Right forelimb (tissue), 1 donor: Measurements from ENCODE around the gene DEFB123.

Experiments used
- DNase-seq: peaks from one replicate; pipeline ENCODE4 v3.0.0-alpha.2; 2018

Gene DEFB123

DNA sequence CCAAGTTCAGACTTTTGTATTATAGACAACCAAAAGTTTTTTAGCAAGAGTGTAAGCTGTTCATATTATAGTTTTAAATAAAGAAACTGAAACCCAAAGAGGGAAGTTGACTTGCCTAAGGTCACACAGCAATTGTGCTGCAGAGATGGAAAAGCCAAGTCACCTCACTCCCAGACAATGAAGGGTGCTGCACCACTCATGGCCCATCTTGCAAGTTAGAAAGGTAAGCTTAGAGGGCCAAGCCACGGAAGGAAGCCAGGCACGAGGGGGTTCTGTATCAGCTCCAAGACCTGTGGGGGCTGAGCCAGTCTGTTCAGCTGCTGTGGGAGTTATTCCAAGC lies 33.6 kb downstream of the DEFB123 start:
- no peak for DNase-seq

DNA sequence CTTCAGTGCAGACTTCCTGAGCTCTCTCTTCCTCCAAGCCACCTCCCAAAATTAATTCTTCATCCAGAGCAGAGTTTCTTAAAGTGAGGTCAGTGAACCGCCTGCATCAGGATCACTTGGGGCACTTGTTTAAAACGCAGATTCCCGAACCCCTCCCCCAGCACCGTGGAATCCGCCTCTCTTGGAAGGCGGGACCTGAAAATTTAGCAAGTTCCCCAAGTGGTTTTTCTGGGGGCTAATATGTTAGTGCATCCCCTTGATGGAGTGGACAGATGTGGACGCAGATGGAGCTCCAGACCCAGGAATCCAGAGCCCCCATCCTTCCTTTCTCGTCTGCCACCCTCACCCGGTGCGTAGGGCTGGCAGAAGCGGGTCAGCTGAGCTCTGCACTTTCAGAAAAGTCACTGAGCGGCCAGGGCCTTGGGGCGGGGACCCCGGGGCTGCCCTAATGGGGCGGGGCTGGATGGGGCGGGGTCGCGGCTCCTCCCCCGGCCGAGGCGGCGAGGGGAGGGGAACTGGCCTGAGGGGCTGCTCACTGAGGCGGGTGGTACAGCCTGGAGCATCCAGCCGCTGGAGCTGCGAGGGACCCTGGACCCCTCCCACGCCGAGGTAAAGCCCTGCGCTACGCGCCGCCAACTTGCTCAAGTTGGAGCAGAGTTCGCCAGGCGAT lies 34.5 kb downstream of the DEFB123 start, which contains the start of the genes DEFB124 and REM1:
DEFB124 (minus strand) TSS at position 370 of the 670 bp plus-strand sequence. CDS start 2,114 bp downstream, outside the sequence.
REM1 (plus strand) TSS at position 531 of the 670 bp plus-strand sequence. CDS start 1,158 bp downstream, outside the sequence.
- DNase-seq = peak; percentile 68

DNA sequence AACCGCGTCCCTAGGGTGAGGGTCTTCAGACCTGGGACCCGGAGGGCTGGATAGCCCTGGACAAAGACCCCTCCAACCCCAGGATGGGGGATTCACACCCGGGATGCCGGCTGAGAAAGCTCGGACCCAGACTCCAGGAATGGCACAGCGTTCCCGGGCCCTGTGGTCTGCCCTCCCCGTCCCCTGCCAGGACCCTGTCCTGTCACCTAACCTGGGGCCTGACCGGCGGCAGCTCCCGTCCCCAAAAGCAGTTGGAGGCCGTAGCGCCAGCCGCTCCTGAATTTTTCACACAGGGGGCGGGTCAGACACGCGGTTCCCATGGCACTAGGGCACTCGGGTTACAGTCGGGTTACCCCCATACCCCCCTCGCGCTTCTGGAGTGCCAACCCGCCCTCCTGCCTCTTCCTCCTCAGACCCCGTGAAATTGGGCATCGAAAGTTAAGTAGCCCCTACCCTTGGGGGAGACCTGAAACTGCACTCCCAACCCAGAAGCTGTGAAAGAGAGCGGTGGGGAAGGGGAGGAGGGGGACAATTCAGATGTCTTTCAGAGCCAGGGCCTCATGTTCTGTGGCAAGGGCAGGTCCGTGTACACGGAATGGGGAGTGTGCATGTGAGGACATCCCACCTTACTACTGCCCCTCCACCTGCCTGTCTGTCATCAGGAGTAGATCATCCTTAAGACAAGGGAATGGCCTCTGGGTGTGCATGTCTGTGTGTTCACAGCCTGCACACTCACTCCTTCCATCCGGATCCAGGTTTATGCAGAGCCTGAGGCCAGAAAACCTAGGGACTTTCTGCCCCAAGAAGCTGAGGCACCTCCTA lies 35.3 kb downstream of the DEFB123 start:
- no peak for DNase-seq

DNA sequence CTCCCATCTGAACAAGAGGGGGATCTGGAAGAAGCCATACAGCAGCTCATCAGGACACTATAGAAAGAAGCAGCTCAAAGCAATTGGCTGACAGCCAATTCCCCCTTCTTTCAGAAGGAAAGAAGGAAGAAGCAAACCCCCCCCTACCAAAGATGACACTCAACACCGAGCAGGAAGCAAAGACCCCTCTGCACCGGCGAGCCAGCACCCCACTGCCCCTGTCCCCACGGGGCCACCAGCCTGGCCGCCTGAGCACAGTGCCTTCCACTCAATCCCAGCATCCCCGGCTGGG lies 35.8 kb downstream of the DEFB123 start:
- DNase-seq = no peak

DNA sequence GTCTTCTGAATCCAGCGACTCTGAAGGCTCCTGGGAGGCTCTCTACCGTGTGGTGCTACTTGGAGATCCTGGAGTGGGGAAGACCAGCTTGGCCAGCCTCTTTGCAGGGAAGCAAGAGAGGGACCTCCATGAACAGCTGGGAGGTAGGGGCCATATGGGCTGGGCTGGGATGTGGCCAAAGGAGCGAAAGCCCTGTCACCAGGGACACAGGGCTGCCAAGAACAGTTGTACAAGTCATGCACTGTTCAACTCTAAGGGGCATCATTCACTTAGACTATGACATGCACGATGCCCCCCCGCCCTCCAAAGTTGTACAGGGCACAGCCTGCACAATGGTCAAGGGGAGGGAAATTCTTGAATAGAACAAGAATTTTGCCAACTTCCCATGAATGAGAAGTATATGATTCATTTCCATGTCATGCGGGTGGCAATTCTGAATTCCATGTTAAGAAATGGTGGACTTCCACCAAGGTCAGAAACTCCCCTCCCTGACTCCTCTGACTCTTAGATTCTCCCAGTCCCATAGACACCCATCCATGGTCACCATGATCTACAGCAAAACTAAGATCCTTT lies 36.3 kb downstream of the DEFB123 start:
- DNase-seq = peak; percentile 23

DNA sequence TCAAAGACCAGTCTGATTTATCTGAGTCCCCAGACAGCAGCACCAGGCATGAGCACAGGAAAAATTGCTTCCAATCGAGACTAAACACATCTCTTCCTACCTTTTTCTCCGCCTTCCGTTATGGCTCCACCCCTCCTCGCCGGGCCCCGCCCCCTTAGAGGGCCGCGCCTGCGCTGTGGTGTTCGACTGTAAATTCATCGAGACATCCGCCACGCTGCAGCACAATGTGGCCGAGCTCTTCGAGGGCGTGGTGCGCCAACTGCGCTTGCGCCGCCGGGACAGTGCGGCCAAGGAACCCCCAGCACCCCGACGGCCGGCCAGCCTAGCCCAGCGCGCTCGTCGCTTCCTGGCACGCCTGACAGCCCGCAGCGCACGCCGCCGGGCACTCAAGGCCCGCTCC lies 43.6 kb downstream of the DEFB123 start:
- DNase-seq = peak; percentile 75

DNA sequence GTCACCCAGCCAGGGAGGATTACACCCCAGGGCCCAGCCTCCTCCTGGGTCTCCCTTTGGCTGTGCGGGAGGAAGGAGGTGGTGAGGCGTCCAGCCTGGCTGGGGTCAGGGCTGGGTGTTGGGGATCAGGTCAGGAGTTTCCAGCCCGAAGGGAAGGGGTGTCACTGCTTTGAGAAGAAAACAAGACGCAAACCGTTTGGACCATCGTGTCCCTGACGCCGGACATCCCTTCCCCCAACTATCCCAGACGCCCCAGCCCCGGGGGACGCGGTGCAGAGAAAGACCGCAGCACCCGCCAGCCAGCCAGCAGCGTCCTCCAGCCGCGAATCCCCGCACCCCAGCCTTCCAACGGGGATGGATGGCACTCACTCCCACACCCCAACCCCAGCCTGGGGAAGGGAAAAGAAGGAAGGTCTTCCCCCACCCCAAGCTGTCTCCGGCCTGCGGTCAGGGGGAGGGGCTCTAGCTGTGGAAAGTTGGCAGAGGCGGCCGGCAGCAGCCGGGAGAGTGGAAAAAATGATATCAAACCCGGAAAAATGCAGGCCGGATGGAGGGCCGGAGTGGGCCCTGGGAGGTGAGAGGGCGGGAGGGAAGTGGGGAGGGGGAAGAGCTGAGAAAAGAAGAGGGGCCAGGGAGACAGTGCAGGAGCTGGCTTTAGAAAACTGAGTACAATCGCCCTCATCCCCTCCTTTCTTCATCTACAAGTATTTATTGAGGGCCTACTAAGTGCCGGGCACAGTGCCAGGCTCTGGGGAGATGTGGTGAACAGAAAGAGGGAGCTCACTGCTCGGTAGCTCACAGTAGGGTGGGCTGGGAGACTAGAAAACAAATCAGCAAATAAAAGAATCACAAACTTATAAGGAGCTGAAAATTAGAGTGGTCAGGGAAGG lies 45.3 kb downstream of the DEFB123 start:
- DNase-seq = peak; percentile 89

DNA sequence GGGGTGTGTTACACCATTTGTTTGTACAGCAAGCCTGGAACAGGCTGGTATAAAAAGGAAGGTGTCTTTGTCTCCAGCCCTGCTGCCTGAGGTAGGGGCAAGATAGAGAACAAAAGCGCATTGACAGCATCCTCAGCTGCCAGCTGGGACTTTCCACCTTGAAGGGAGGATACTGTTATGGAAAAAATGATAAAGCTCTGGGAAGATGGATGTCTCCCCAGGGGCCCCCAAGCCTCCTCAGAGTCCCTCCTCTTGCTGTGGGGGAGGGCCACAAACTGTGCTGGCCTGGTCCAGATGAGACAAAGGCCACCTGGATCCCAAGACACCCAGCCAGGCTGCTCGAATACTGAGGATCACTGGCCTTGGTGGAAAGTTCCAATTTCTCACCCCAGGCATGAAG lies 47.7 kb downstream of the DEFB123 start:
- DNase-seq = no peak

DNA sequence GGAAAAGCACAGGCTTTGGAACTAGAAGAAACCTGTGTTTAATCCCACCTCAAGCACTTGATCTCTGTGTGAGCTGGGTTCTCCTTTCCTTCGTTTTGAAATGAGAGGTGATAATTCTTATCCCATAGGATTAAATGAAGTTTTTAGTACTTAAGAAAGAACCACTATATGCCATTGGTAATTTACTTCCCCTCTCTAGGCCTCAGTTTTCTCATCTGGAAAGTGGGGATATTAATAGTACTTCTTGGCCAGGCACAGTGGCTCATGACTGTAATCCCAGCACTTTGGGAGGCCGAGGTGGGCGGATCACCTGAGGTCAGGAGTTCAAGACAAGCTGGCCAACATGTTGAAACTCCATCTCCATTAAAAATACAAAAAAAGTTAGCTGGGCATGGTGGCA lies 48.7 kb downstream of the DEFB123 start:
- no peak for DNase-seq

DNA sequence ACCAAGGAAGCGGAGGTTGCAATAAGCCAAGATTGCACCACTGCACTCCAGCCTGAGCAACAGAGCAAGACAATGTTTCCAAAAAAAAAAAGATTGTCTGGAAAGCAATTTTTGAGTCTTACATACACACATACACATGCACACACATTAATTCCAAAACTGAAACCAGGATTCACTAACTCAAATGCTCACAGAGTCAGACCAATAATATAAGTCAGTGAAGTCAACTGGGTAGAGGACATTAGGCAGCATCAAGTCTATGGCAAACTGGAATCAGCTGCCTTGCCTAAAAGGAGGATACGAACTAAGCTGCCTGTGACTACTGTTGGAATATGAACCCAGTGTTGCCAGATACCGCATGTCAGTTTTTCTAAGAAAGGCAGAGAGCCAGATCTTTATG lies 50.3 kb downstream of the DEFB123 start:
- DNase-seq = no peak

DNA sequence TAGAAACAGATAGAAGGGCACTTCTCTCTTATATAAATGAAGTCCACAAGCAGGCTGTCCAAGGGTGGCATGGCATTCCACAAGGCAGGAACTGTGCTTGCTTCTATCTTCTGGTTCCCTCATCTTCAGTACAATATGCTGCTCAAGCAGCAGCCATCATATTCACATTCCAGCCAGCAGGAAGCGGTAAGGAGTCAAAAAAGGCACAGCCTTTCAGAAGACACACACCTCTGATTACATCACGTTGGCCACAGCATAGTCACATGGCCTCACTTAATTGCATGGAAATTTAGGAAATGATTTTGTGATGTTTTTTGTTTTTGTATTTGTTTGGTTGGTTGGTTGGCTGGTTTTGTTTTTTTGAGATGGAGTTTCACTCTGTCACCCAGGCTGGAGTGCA lies 53.7 kb downstream of the DEFB123 start:
- DNase-seq = no peak

DNA sequence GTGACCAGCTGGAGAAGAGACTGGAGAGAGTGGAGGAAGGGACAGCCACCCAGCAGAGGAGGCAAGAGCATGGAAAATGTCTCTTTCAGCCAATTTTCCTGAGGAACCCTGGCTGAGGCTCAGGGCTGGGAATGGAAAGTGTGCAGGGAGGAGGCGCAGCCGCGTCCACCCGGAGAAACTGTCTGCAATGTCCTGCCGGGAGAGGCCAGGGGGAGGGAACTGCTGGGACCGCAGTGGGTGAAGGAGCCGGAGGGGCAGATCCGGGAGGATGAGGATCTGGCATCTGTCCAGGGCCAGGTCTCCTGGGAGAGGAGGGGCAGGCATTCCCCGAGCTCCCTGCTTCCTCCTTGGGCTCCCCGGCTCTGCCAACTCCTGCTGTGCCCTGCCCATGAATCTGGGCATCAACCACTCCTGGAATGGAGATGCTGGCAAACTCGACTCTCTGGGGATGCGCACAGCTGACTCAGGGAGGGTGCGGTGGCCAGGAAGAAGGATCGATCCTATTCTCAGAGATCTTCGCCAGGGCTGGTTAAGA lies 56.4 kb downstream of the DEFB123 start:
- peak; percentile 85 for DNase-seq

DNA sequence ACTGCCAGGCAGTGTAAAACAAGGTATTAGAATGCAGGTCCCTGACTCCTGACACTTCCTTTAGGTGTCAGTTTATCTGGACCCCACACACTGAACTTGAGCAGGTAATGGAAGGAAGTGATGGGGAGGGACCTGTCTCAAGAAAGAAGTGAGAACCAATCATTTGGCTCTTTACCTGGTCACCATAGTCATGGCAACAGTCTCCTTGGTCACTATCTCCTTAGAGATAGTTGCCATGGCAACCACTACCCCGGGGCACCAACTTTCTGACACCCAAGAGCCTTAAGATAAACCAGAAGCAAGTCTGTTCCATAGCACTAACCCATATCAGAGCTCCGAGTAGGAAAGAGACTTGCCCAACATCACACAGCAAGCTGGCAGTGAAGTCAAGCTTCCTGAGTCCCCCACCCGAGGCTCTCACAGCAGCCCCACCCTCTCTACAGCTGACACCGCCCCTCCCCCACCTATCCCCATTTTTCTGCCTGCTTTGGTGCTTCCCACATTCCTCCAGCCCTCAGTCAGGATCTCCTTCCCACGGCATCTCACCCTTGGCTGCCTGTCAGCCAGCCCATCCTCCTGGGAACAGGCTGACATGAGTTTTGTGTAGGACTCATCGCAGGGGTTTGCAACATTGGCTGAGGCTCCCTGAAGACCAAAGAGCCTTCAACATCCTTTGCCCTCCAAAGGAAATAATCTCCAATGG lies 57.6 kb downstream of the DEFB123 start:
- DNase-seq = no peak
